OCI-LY3 (cell line): ENCODE measurements around the gene TPM1.

Experiments
- EZH2phosphoT487 ChIP-seq: fragments of 200-600 bp; shearing (Covaris generic); IDR thresholded peaks from 2 replicates; pipeline ENCODE4 v1.6.1; 2018; ENCODE audit warnings: antibody characterized with exemption, mixed run types, low read depth
- TF ChIP-seq, protein P1 (sequence below): fragments of 200-600, 300-600 bp; sonication (generic); IDR thresholded peaks from 2 replicates; pipeline ENCODE4 v1.5.1; 2014; ENCODE audit warnings: antibody characterized with exemption, low read length, low read depth

DNA sequence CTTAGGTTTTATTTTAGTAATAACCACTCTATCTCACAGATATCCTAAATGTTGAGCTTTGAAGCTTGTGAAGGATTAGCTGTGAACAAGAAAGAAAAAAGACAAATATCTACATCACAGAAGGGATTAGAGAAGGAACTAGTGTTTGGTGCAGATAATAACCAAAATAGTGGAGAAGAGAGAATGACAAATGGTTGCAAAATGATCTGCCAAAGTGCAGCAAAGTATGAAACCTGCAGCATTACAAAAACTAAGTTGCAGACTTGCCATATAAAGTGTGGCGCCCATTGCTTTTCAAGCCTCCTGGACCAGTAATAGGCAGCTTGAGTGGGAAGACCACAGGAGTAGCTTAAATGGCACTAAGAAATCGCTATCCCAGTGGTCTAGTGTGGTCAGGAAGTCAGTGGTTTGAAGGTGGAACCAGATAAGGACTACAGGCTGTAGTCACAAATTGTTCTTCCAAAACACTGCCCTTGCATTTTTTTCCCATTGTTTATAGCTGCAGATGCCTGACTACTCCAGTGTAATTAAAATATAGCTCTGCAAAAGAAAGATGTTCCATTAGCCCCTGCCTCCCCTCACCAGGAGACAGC is 20.7 kb downstream of the TPM1 start:
- TF ChIP-seq, protein P1, sequence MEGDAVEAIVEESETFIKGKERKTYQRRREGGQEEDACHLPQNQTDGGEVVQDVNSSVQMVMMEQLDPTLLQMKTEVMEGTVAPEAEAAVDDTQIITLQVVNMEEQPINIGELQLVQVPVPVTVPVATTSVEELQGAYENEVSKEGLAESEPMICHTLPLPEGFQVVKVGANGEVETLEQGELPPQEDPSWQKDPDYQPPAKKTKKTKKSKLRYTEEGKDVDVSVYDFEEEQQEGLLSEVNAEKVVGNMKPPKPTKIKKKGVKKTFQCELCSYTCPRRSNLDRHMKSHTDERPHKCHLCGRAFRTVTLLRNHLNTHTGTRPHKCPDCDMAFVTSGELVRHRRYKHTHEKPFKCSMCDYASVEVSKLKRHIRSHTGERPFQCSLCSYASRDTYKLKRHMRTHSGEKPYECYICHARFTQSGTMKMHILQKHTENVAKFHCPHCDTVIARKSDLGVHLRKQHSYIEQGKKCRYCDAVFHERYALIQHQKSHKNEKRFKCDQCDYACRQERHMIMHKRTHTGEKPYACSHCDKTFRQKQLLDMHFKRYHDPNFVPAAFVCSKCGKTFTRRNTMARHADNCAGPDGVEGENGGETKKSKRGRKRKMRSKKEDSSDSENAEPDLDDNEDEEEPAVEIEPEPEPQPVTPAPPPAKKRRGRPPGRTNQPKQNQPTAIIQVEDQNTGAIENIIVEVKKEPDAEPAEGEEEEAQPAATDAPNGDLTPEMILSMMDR: no peak
- TF ChIP-seq EZH2phosphoT487: no peak
